Measurements from ENCODE around the gene DMTF1.
A peak's percentile ranks its signal among the peaks of the same experiment; 100 is the strongest.
"Not testable (repeated sequence)": the region's sequence is repeated elsewhere in the genome, so short reads cannot be mapped to it uniquely, and the experiment has no call there.

The DMTF1 gene, protein sequence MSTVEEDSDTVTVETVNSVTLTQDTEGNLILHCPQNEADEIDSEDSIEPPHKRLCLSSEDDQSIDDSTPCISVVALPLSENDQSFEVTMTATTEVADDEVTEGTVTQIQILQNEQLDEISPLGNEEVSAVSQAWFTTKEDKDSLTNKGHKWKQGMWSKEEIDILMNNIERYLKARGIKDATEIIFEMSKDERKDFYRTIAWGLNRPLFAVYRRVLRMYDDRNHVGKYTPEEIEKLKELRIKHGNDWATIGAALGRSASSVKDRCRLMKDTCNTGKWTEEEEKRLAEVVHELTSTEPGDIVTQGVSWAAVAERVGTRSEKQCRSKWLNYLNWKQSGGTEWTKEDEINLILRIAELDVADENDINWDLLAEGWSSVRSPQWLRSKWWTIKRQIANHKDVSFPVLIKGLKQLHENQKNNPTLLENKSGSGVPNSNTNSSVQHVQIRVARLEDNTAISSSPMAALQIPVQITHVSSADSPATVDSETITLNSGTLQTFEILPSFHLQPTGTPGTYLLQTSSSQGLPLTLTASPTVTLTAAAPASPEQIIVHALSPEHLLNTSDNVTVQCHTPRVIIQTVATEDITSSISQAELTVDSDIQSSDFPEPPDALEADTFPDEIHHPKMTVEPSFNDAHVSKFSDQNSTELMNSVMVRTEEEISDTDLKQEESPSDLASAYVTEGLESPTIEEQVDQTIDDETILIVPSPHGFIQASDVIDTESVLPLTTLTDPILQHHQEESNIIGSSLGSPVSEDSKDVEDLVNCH

DNA sequence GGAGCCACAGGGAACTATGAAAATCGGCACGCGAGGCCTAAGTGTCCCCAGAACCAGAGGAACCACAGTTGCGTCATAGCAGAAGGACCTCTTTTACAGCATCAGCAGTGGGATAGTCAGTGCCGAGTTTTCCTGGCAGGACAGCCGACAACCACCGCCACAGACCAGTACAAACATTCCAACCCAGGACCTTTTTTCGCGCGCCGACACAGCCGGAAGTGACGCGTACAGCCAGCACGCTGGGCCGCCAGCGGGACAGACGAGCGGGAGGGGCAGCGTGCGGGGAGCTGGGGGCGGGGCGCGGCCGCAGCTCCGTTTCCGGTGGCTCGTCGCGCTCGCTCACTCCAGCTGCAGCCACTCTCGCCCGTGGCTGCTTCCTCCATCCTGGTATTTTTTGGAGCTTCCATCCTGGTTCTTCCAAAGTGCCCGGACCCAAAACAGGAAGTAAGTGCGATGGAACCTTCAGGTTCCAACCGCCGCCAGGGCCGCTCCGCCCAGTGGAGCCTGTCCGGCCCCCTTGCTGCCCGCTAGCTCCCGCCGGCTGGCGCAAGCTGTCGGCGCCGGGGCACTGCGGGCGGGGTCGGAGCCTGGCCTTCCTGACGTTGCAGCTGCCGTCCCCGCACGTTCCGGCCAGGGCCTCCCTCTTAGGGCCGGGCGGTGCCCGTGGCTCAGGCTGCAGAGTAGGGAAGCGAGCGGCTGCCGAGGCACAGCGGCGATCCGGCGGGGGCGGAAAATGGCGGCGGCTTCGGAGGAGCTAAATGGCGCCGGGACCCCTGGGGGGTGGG, at the start of gene DMTF1:
DMTF1 (plus strand) TSS at position 342 of the 785 bp plus-strand sequence. CDS start 12,489 bp downstream, outside the sequence.
- peak; percentile 82 for DNase-seq

DNA sequence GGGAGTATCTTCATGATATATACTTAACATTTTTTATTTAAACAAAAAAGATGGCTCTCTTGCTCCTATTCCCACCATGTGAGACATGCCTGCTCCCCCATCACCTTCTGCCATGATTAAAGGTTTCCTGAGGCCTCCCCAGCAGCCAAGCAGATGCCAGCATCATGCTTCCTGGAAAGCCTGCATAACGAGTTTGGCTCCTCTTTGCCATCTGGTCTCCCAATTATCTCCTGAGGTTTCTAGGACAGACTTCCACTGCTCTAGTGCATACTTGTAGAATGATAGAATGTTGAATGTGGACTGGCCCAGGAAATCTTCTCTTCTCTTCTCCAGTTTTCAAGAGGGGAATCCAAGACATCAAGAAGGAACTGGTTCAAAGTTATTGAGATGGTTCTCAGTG, 46.9 kb upstream of the DMTF1 start:
- DNase-seq, result no peak

DNA sequence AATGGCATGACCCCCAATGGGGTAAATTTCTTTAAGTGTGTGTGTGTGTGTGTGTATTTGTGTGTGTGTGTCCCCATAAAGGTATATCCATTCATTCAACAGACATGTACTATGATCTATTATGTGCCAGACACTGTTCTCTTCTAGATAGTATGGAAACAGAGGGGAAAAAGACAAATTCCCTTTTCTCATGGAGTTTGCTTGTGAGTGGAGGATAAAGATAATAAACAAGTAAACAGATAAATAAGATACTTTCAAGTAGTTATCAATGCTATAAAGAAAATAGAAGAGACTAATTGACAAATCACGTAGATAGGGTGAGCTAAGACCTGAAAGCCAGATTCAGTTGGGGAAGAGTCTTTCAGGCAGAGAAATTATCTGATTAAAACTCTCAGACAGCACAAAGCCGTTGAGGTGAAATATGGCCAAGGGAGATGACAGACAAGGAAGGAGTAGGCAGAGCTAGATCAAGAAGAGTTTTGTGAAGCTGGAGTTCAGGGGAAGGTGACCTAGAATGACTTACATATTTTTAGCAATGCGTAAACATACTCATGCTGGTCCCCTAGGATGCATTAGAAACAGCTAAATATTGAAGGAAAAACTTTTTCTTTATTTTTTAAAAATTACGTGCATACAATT, 45.2 kb upstream of the DMTF1 start:
- no peak for DNase-seq

DNA sequence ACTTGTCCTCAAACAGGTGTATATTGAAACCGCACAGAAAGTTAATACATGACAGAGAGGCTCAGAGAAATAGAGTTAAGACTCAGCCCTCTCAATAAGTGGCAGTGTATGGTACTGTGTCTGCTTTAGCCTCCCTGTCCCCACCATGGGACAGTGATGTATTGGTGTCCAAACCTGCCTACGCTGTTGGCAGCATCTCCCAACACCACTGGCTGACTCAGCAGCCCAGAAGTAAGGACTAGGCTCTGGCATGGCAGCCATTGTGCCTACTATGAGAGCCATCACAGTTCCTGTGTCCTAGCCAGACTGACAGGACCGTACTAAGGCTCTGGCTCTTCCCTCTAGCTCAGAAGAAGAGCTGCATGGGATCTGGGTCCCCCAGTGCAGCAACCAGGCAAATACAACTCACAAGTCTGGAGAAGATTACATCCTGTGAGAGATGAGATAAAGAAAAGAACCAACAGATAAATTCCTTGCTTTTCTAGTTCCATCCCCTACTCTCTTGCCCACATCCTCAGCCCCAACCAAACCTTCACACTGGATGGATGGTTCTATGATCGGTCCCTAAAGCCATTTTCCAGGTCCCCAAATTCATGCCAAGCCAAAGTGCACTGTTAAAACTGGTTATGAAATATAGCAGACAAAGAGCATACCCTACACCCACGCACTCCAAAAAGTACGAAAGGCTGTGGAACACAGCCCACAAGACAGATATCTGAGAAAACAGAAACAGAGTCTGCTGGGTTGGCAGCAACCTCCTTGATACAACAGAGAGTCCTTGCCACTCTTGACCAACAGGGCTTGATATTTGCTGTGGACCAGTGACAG, 44.1 kb upstream of the DMTF1 start:
- DNase-seq, result no peak

DNA sequence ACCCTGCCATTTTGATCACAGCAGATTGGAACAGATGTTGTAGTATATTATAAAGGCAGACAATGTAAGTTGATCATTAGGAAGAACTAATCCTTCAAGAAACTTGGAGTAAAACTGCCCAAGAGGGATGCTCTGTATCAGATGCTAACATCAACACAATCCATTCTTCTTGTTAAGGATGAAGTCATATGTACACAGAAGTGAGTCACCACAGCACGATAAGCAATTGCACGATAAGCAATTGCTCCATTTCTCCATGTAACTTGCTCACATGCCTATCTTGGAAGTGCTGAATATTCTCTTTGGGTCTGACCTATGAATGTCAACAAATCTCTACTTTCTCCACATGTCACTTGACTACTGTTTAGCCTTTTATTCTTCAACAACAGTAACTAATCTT, 41.5 kb upstream of the DMTF1 start:
- no peak for DNase-seq

DNA sequence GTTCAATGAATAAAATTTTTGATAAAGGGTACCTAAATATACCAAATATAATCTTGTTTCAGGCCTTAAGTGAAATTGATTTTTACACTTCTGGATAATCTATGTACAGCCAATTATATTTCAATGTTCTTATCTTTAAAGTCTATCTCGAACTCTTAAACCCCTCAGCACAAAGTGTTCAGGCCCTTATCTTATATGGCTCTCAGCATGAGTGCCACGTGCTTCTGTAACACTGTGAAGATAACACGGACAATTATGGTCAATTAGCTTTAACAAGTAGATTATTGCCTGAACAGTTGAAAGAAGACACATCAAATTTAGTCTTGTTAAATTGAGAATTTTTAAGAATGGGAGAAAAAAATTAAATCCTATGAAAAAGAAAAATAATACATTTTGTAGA, 40.4 kb upstream of the DMTF1 start:
- DNase-seq, result no peak

DNA sequence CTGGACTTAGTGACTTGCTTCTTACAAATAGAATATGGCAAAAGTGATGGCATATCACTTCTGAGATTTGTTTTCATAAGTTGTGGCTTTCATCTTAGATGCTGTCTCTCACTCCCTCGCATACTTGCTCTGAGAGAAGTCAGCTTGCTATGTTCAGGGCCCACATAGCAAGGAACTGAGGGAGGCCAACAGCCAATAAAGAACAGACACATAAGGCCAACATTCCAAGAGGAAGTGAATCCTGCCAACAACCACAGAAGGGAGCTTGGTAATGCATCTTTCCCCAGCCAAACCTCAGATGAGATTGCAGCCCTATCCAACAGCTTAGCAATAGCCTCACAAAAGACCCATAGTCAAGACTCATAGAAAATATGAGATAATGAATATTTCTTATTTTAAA, 39.2 kb upstream of the DMTF1 start:
- DNase-seq, result no peak

DNA sequence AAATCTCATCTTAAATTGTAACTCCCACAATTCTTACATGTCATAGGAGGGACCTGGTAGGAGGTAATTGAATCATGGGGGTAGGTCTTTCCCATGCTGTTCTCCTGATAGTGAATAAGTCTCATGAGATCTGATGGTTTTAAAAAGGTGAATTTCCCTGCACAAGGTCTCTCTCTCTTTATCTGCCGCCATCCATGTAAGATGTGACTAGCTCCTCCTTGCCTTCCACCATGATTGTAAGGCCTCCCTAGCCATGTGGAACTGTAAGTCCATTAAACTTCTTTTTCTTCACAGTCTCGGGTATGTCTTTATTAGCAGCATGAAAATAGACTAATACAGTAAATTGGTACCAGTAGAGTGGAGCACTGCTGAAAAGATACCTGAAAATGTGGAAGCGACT, 38.3 kb upstream of the DMTF1 start:
- not testable (repeated sequence) for DNase-seq

DNA sequence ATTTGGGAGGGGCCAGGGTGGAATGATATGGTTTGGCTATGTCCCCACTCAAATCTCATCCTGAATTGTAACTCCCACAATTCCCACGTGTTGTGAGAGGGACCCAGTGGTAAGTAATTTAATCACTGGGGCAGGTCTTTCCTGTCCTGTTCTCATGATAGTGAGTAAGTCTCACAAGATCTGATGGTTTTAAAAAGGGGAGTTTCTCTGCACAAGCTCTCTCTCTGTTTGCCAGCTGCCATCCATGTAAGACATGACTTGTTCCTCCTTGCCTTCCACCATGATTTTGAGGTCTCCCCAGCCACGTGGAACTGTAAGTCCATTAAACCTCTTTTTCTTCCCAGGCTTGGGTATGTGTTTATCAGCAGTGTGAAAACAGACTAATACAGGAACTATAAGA, 36.5 kb upstream of the DMTF1 start:
- DNase-seq, result not testable (repeated sequence)

DNA sequence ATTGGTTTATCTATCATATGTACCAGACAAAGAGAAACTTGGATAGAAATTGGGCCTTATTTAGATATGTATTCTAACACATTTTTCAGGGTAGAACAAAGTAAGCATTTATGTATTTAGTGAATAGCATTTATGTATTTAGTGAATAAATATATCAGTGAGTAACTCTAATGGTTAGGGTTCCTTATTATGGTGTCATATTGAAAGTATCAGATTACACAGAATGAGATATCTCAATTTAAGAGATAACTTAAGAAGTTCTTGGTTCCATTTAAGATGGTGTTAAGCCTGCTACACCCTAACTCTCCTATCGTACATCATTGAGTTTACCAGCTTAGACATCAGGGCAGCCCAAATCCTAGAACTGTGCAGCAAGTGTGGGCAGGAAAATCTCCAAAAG, 35.9 kb upstream of the DMTF1 start:
- no peak for DNase-seq

DNA sequence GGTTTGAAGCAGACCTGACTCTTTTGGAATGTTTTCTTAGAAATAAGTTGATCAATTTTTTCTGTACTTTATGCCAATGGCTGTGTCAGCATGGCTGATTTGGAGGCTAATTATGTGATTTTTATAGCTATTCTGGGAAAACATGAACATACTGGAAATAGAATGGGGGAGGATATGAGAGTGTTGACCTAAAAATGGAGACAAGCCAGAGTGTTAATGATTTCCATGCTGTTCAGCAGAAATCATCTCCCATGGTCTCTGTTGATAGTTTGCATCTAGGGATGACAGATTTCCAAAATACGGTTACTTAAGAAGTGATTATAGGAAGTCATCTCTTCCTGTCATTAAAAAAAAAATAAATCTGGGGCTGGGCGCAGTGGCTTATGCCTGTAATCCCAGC, 32.7 kb upstream of the DMTF1 start:
- DNase-seq, result no peak

DNA sequence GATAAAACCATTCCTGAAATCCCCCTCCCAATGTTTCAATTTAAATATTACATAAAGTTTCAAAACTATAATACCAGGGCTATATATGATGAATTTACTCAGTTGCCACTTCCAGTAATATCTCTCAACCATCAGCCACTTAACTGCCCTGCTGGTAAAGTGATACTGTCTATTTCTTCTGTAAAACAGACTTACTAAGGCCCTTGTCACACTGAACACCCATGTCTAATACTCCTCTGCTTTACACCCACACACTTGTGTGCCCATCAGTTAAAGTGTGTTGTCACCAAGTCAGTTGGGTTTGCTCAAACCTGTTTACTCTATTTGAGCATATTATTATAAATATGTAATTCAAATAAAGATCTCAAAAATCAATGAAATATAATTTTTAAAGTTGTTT, 29.1 kb upstream of the DMTF1 start:
- no peak for DNase-seq

DNA sequence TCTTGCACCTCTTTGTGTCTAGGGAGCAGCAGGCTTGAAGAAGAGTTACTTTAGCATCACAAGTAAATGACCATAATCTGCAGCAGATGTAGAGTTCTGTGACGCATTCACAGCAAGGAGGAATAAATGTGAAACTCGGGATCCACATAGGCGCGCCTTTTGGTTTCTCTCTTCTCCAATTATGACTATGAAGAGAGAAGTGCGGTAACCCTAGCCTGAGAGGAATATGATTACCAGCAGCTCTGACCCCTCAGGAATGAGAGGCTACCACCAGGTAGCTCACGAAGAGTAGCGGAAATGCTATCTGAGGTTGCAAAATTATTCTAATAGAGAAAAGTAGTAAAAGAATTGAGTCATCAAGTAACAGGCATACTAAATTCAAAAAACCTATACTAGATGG, 25.2 kb upstream of the DMTF1 start:
- DNase-seq, result no peak

DNA sequence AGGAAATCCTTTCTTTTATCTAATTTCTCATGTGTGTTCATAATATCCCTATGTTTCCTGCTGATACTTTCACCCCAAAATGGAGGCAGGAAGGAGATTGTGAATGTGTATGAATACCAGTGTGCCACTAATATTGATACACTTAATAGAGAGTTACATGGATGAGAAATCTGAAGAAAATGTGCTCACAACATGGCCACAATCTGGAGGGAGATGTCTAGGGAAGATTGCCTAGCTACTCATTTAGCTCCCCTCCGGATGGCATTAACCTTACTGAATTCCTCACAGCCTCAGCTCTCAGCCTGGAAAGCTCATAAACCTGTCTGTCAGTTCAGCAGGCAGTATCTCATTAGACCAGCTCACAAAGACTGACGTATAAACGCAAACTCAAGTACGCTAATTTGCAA, 23.4 kb upstream of the DMTF1 start:
- DNase-seq, result no peak

DNA sequence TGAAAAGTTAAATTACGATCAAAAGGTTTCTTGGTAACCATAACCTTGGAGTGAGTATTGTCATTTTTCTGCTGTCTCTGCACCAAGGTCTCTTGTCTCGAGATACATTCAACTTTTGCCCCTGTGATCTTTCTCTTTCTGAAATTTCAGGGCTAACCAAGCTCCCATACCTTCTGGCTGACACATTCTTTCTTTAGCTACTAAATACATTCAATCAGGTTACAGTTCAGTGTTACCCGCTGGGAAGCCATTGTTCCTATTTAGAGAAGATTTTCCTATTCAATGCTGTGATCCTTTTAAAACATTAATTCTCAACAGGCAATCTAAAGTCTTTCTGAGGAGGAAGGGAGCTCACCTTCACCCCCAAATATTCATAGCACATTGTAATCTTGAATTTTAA, 22.9 kb upstream of the DMTF1 start:
- DNase-seq, result no peak

DNA sequence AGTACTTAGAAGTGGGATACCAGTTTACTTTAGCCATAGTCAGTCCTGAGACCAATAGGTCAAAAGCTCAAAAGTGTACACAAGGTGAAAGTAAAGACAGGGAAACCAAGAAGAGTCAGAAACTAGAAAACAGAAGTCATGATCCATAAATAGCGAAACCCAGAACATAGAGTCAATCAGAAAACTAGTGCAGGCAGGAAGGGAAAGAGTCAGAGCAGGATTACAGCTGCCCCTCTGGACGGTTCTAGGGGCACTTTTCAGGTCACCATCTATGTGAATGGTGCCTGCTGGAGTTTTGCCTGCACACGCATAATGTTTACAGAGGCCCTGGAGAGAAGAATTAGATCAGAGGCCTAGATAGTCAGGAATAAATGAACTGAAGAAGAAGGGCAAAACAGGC, 22.4 kb upstream of the DMTF1 start:
- DNase-seq, result no peak

DNA sequence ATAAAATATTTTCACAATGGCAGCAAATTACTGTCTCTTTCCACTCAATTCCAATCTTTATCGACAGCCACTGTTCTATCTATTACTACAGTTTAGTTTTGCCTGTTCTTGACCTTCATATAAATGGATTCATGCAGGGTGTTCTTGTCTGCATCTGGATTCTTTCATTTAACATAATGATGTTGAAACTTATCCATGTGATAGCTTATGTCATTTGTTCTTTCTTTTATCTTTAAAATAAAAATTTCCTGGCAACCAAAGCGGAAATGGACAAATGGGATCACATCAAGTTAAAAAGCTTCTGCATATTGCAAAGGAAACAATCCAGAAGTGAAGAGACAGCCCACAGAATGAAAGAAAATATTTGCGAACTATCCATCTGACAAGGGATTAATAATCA, 20.5 kb upstream of the DMTF1 start:
- DNase-seq, result no peak

DNA sequence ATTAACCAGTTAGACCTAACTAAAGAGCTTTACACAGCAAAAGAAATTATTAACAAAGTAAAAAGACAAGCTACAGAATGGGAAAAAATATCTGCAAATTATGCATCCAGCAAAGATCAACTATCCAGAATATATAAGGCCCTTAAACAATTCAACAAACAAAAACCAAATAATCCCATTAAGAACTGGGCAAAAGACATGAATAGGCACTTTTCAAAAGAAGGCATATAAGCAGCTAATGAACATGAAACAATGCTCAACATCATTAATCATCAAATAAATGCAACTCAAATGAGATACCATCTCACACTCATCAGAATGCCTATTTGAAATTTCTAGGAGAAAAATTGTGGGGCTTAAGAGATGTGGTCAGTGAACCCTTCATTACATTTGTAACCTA, 15.0 kb upstream of the DMTF1 start:
- no peak for DNase-seq

DNA sequence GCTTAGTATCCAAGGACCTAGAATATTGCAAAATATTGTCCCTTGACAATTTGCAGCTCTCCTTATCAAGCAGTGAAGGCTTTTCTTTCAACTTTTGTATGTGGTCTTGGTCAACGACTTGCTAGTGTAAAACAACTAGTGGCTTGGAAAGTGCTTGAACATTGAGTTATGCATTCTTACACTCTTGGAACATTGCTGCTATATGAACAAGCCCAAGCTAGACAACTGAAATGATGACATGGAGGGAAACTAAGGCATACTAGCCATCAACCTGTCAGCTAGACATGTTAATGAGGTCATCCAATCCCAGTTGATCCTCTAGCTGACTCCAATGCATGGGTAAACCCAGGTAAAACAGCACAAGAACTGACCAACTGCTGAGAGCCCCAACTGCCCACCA, 12.7 kb upstream of the DMTF1 start:
- no peak for DNase-seq

DNA sequence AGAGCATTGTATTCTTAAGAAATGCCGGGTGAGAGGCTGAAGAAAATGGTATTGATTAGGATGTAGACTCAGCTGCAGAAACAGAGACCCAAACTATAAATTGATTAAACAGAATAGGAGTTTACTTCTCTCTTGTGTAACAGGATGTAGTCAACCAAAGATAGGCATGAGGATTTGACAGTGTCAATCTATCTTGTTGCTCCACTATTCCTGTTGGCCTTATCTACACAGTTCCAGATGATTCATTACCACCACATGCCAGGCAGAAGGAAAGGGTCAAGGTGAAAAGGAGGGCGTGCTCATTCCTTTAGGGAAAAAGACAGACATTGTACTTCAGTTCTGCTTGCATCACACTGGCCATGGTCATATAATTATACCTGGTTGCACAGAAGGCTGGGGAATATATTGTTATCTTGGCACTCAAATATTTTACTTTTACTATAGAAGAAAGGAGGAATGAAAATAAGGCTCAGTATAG, 11.9 kb upstream of the DMTF1 start:
- no peak for DNase-seq

DNA sequence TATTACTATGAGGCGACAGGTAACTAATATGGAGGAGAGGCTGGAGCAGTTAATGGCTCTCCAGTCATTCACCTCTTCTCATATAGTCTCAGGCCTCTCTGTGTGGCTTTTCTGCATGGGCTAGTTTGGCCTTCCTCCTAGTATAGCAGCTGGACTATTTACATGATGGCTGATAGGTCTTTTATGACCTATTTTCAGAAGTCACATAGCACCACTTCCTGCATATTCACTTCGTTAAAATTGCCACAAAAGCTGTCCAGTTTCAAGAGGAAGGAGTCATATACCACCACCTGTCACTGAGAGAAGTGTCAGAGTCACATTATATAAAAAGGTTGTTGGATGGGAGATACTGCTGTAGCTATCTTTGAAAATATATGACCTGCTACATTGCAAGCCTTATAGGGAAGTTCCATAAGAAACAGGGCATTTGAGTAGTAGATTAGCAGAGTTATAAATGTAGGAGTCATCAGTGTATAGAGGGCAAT, 8.0 kb upstream of the DMTF1 start:
- DNase-seq, result peak; percentile 18
